IMR-90 (cell line): ENCODE measurements around the gene PLD5. TPM values are rescaled to one million over a fixed set of nuclear protein-coding genes. Genes with fewer than 3 reads are reported as not detected.

Experiments used
- ATAC-seq: fragments of 200-7000 bp; cut with Tn5 transposase; 2 replicates; pipeline ENCODE4 v1.9.1; 2020; ENCODE audit warnings: low read depth, mild to moderate bottlenecking, moderate library complexity
- BruUV-seq: library from RNA; stranded (reverse); fragments of 400-500 nt; replicated peaks from 2 replicates; lab custom pipeline; 2021; lab: Mats Ljungman, UMichigan
- CTCF ChIA-PET: fragments of 300-600 bp; formaldehyde crosslinking; extraction: SDS; loops from one replicate; lab custom pipeline; 2021; ENCODE audit warnings: antibody characterized with exemption; lab: Yijun Ruan, JAX
- POLR2A ChIA-PET: fragments of 300-600 bp; sonication (Branson Sonifier 250); formaldehyde crosslinking; loops from one replicate; lab custom pipeline; 2022; ENCODE audit warnings: antibody characterized with exemption; ENCODE audit not compliant: unreplicated experiment; lab: Charles Lee
- DNase-seq: peaks from one replicate; pipeline ENCODE4 v3.0.0; 2013
- H2AFZ ChIP-seq: replicated peaks from 2 replicates; pipeline ENCODE3; 2013; ENCODE audit warnings: low read length, mild to moderate bottlenecking; ENCODE audit not compliant: poor library complexity
- H2AK5ac ChIP-seq: 2 replicates; pipeline ENCODE4 v1.6.1; 2013; ENCODE audit warnings: low read depth, low read length, inconsistent platforms
- H2AK9ac ChIP-seq: replicated peaks from 2 replicates; pipeline ENCODE3; 2013; ENCODE audit warnings: mild to moderate bottlenecking, low read depth, low read length, moderate library complexity; ENCODE audit not compliant: poor library complexity
- H2BK120ac ChIP-seq: 2 replicates; pipeline ENCODE4 v1.6.1; 2013; ENCODE audit warnings: low read depth, low read length, inconsistent platforms
- H2BK15ac ChIP-seq: 3 replicates; pipeline ENCODE4 v1.6.1; 2013; ENCODE audit warnings: low read depth, low read length, inconsistent platforms
- H2BK20ac ChIP-seq: 2 replicates; pipeline ENCODE4 v1.6.1; 2013; ENCODE audit warnings: low read depth, mild to moderate bottlenecking, inconsistent platforms, low read length, moderate library complexity
- H2BK5ac ChIP-seq: 2 replicates; pipeline ENCODE4 v1.6.1; 2013; ENCODE audit warnings: mild to moderate bottlenecking, low read depth, low read length, inconsistent platforms; ENCODE audit not compliant: poor library complexity, severe bottlenecking
- H3K14ac ChIP-seq: replicated peaks from 2 replicates; pipeline ENCODE4 v1.6.1; 2013; ENCODE audit warnings: low read depth, low read length, inconsistent platforms
- H3K18ac ChIP-seq: 2 replicates; pipeline ENCODE4 v1.6.1; 2013; ENCODE audit warnings: low read depth, low read length, control low read depth
- H3K23ac ChIP-seq: 2 replicates; pipeline ENCODE4 v1.6.1; 2013; ENCODE audit warnings: low read depth, low read length, inconsistent platforms
- H3K27ac ChIP-seq: 2 replicates; pipeline ENCODE4 v1.5.1; 2013; ENCODE audit warnings: mild to moderate bottlenecking, control low read depth, low read length; ENCODE audit not compliant: insufficient read depth
- H3K27me3 ChIP-seq: 2 replicates; pipeline ENCODE4 v1.6.1; 2013; ENCODE audit warnings: low read length; ENCODE audit not compliant: control insufficient read depth, insufficient read depth
- H3K36me3 ChIP-seq: 2 replicates; pipeline ENCODE4 v1.6.1; 2013; ENCODE audit warnings: low read length, mixed read lengths; ENCODE audit not compliant: control insufficient read depth, insufficient read depth
- H3K4ac ChIP-seq: 2 replicates; pipeline ENCODE4 v1.6.1; 2013; ENCODE audit warnings: low read depth, low read length, inconsistent platforms
- H3K4me1 ChIP-seq: 2 replicates; pipeline ENCODE4 v1.6.1; 2013; ENCODE audit warnings: low read length, mixed read lengths; ENCODE audit not compliant: control insufficient read depth, insufficient read depth
- H3K4me2 ChIP-seq: 2 replicates; pipeline ENCODE4 v1.6.1; 2013; ENCODE audit warnings: low read depth, mild to moderate bottlenecking, control low read depth, low read length, moderate library complexity
- H3K4me3 ChIP-seq: 2 replicates; pipeline ENCODE4 v1.5.1; 2013; ENCODE audit warnings: low read depth, mild to moderate bottlenecking, control low read depth, low read length, moderate library complexity; ENCODE audit not compliant: insufficient read depth
- H3K56ac ChIP-seq: 2 replicates; pipeline ENCODE4 v1.6.1; 2013; ENCODE audit warnings: low read length, inconsistent platforms; ENCODE audit not compliant: insufficient read depth; ENCODE audit errors: extremely low read depth
- H3K79me1 ChIP-seq, 2 experiments: 2 replicates each; pipeline ENCODE4 v1.6.1; 2013; ENCODE audit warnings: low read length in 2 of 2, inconsistent platforms in 1 of 2, low read depth in 1 of 2
- H3K9ac ChIP-seq: 2 replicates; pipeline ENCODE4 v1.6.1; 2013; ENCODE audit warnings: low read depth, low read length, control low read depth
- H3K9me1 ChIP-seq: 2 replicates; pipeline ENCODE4 v1.6.1; 2013; ENCODE audit warnings: low read length, inconsistent platforms; ENCODE audit not compliant: insufficient read depth
- H3K9me3 ChIP-seq: 2 replicates; pipeline ENCODE4 v1.6.1; 2013; ENCODE audit warnings: low read length; ENCODE audit not compliant: control insufficient read depth, insufficient read depth
- H4K20me1 ChIP-seq: 2 replicates; pipeline ENCODE4 v1.6.1; 2013; ENCODE audit warnings: low read length, inconsistent platforms; ENCODE audit not compliant: insufficient read depth
- H4K5ac ChIP-seq: 2 replicates; pipeline ENCODE4 v1.6.1; 2013; ENCODE audit warnings: mild to moderate bottlenecking, low read depth, low read length, control low read depth
- H4K8ac ChIP-seq, 2 experiments: 2 replicates each; pipeline ENCODE4 v1.6.1; 2013; ENCODE audit warnings: low read depth in 2 of 2, low read length in 2 of 2, control low read depth in 1 of 2, inconsistent platforms in 1 of 2
- H4K91ac ChIP-seq: 2 replicates; pipeline ENCODE4 v1.6.1; 2013; ENCODE audit warnings: low read depth, low read length, inconsistent platforms; ENCODE audit not compliant: insufficient read depth
- BHLHE40 ChIP-seq: fragments of 150-350 bp; IDR thresholded peaks from 2 replicates; pipeline ENCODE4 v1.6.1; 2016; ENCODE audit warnings: mild to moderate bottlenecking, low read depth, low read length
- CEBPB ChIP-seq: IDR thresholded peaks from 2 replicates; pipeline ENCODE4 v1.6.1; 2012; ENCODE audit warnings: low read depth, low read length, improper control_type of control experiment
- CHD1 ChIP-seq: IDR thresholded peaks from 2 replicates; pipeline ENCODE4 v1.6.1; 2012; ENCODE audit warnings: low read depth, low read length, improper control_type of control experiment
- ELK1 ChIP-seq: fragments of 150-350 bp; IDR thresholded peaks from 2 replicates; pipeline ENCODE4 v1.6.1; 2016; ENCODE audit warnings: low read depth, mild to moderate bottlenecking, low read length, moderate library complexity, borderline replicate concordance
- MAFK ChIP-seq: IDR thresholded peaks from 2 replicates; pipeline ENCODE4 v1.6.1; 2012; ENCODE audit warnings: low read depth, low read length, improper control_type of control experiment
- MXI1 ChIP-seq: IDR thresholded peaks from 2 replicates; pipeline ENCODE4 v1.6.1; 2012; ENCODE audit warnings: low read depth, mild to moderate bottlenecking, low read length, moderate library complexity, borderline replicate concordance
- RAD21 ChIP-seq: IDR thresholded peaks from 2 replicates; pipeline ENCODE4 v1.6.1; 2012; ENCODE audit warnings: low read length, improper control_type of control experiment
- RFX5 ChIP-seq: IDR thresholded peaks from 2 replicates; pipeline ENCODE4 v1.8.0; 2012; ENCODE audit warnings: low read depth, mild to moderate bottlenecking, low read length, moderate library complexity
- SMC3 ChIP-seq: fragments of 150-350 bp; IDR thresholded peaks from 2 replicates; pipeline ENCODE4 v1.6.1; 2016; ENCODE audit warnings: low read depth, mild to moderate bottlenecking, antibody characterized with exemption, low read length, moderate library complexity
- USF2 ChIP-seq: fragments of 150-350 bp; IDR thresholded peaks from 2 replicates; pipeline ENCODE4 v1.6.1; 2017; ENCODE audit warnings: mild to moderate bottlenecking, antibody characterized with exemption, low read length, low read depth
- WGBS, 2 experiments: methylation state at CpG; one replicate each; pipeline versions ENCODE4 v1.1.5 to v1.1.7; 2013; ENCODE audit warnings: missing lambda C conversion rate in 2 of 2; ENCODE audit not compliant: insufficient read length in 1 of 2; ENCODE audit errors: extremely low coverage in 2 of 2; 5-methylcytosine and 5-hydroxymethylcytosine counted together
- dilution Hi-C: fragments of 300-500 bp; cut with HindIII; formaldehyde crosslinking; loops from one replicate; pipeline ENCODE4 v1.14.3; 2018; ENCODE audit warnings: low sequenced_read_pairs; ENCODE audit not compliant: unreplicated experiment
- in situ Hi-C: fragments of 300-500 bp; cut with MboI; formaldehyde crosslinking; loops from 3 replicates; pipeline ENCODE4 v1.14.3; 2019; ENCODE audit warnings: low sequenced_read_pairs, inconsistent platforms, mixed read lengths
- intact Hi-C: fragments of 100-400 bp; cut with micrococcal nuclease; formaldehyde crosslinking; loops from 2 replicates; pipeline ENCODE4 v1.10.0; 2022
- polyA plus RNA-seq, 3 experiments: library from polyadenylated mRNA; depleted of rRNA; stranded (reverse); fragments of >200 nt; gene quantifications; 2 replicates each; pipeline ENCODE4 v1.2.3, GENCODE V29; 2012; ENCODE audit warnings: low replicate concordance in 1 of 3
- total RNA-seq: library from RNA; depleted of rRNA; stranded (reverse); fragments of >200 nt; gene quantifications from 2 replicates; pipeline ENCODE4 v1.2.3, GENCODE V29; 2012

The PLD5 gene
- total and polyA plus RNA-seq, 2 of the 4 experiments (the other 2 are of a cell fraction) = not detected

- Histone ChIP-seq H3K23ac (no peak overlapping the region), H3K14ac (no peak overlapping the region), H3K9ac (no peak overlapping the region), H3K18ac (no peak overlapping the region), H2BK15ac (no peak overlapping the region), H2AK5ac (no peak overlapping the region), H3K27me3 (peaks cover 24% of the 10 kb centered on the region), H4K8ac (no peak overlapping the region), H2BK5ac (no peak overlapping the region), H3K9me1 (no peaks in the 10 kb centered on the region), H2AK9ac (peak overlapping the region; percentile 55), H3K56ac (no peak overlapping the region), H4K5ac (no peak overlapping the region), H2AFZ (no peak overlapping the region), H3K4me3 (no peak overlapping the region), H3K4me1 (no peaks in the 10 kb centered on the region), H3K4ac (no peak overlapping the region), H3K79me1 (no peaks in the 10 kb centered on the region), H2BK20ac (no peak overlapping the region), H2BK120ac (no peak overlapping the region), H4K91ac (no peak overlapping the region), H3K9me3 (no peaks in the 10 kb centered on the region; the same call in 1 of the 2 replicates), H4K20me1 (no peaks in the 10 kb centered on the region), H3K4me2 (no peak overlapping the region), H3K27ac (no peak overlapping the region), H3K36me3 (no peaks in the 10 kb centered on the region)
- in situ Hi-C loops (no loop called here), dilution Hi-C loops (no loop called here), intact Hi-C loops (no loop called here)
- TF ChIP-seq CEBPB (no peak), RAD21 (no peak), USF2 (no peak), ELK1 (no peak), CHD1 (no peak), SMC3 (no peak), MXI1 (no peak), RFX5 (no peak), BHLHE40 (no peak), MAFK (no peak)
- ATAC-seq (no peak), DNase-seq (no peak)
- 4% methylated on average over 7 of the region's 26 CpGs; no CpG with 5 or more reads in 1 of the 2 experiments for WGBS, 2 experiments
- no TSS peak for BruUV-seq
- ChIA-PET CTCF (interaction anchor here (0.6 kb wide), 1 partner anchor 46 kb away, joined by 3 read pairs; no protein-coding TSS in a partner anchor), POLR2A (no interaction called here)
These were observed 1.3 kb downstream of the PLD5 start for GRCh38 chr1:242522996-242523718.
